Dendritic cell treated with granulocyte-macrophage colony-stimulating factor and Interleukin-4, amounts not matched to agents 40 ng/mL and 50 ng/mL, for 4 days (primary cell): ENCODE data around the gene ZBTB16.

Experiments
- H3K27ac Mint-ChIP-seq: one replicate; pipeline ENCODE4 v1.8.0; 2022; ENCODE audit warnings: mild to moderate bottlenecking, mixed read lengths
- H3K27me3 Mint-ChIP-seq: one replicate; pipeline ENCODE4 v1.8.0; 2022; ENCODE audit warnings: mild to moderate bottlenecking, mixed read lengths
- H3K36me3 Mint-ChIP-seq: one replicate; pipeline ENCODE4 v1.8.0; 2022; ENCODE audit warnings: low read depth, mixed read lengths
- H3K4me1 Mint-ChIP-seq: one replicate; pipeline ENCODE4 v1.8.0; 2022; ENCODE audit warnings: low read depth, mixed read lengths
- H3K4me3 Mint-ChIP-seq: one replicate; pipeline ENCODE4 v1.8.0; 2022; ENCODE audit warnings: mild to moderate bottlenecking, moderate library complexity, mixed read lengths
- H3K9me3 Mint-ChIP-seq: one replicate; pipeline ENCODE4 v1.8.0; 2022; ENCODE audit warnings: mixed read lengths
- intact Hi-C: fragments of 100-400 bp; cut with micrococcal nuclease; formaldehyde crosslinking; loops from one replicate; pipeline ENCODE4 v1.15.0; 2022

Gene ZBTB16

GRCh38 chr11:114170226-114170625 is 110.7 kb downstream of the ZBTB16 start:
- Mint-ChIP-seq H3K4me1 (peaks cover 27% of the 10 kb centered on the region), H3K9me3 (no peaks in the 10 kb centered on the region), H3K4me3 (no peak overlapping the region), H3K27ac (no peak overlapping the region), H3K36me3 (no peaks in the 10 kb centered on the region), H3K27me3 (peaks cover 7% of the 10 kb centered on the region)
- intact Hi-C loops: no loop called here

DNA sequence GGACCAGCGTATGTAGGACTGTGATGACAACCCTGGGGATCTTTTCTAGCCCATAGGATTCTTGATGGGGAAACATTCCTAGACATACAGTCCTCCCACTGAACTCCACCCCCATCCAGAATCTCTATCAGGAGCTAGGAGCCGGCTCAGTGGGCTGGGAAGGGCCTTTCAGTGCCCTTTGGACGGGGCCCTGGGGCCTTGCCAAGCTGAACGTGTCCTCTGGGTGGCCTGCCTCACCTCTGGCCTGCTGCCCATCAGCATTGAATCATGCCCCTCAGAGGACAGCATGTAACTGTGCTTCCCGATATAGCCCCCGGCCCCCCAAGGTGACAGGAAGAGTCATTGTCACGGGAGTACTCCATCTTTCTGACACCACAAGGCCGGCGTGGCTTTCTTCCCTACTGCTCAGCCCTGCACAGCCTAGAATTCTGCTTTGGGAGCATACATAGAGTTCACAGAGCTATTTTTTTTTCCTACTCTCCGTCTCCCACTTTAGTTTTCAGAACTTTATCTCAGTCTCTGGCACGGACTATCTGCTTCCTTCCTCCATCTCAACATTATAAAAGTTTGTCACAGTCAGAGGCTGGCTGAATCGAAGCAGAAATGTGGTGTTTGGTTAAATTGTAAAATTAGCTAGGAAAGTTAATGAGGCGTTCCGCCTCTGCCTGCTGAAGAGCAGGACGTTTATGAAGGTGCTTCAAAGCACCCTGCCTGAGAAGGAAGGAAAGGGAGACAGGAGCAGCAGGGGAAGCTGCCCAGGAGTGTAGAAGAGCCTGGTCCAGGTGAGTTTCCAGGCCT is 111.9 kb downstream of the ZBTB16 start:
- Mint-ChIP-seq H3K27ac (no peak overlapping the region), H3K36me3 (no peaks in the 10 kb centered on the region), H3K4me3 (no peak overlapping the region), H3K9me3 (no peaks in the 10 kb centered on the region), H3K27me3 (peaks cover 7% of the 10 kb centered on the region), H3K4me1 (peaks cover 27% of the 10 kb centered on the region)
- intact Hi-C loops: no loop called here

- H3K4me1 Mint-ChIP-seq: peaks cover 22% of the 10 kb centered on the region
- no peaks in the 10 kb centered on the region for H3K36me3 Mint-ChIP-seq
- H3K27ac Mint-ChIP-seq: no peak overlapping the region
- no peak overlapping the region for H3K4me3 Mint-ChIP-seq
- H3K27me3 Mint-ChIP-seq: peaks cover 7% of the 10 kb centered on the region
- H3K9me3 Mint-ChIP-seq: no peaks in the 10 kb centered on the region
- intact Hi-C loops: no loop called here
These were observed 112.7 kb downstream of the ZBTB16 start for GRCh38 chr11:114172055-114172861.

- Mint-ChIP-seq H3K27ac (no peak overlapping the region), H3K4me1 (peaks cover 16% of the 10 kb centered on the region), H3K27me3 (peaks cover 6% of the 10 kb centered on the region), H3K4me3 (no peak overlapping the region), H3K9me3 (no peaks in the 10 kb centered on the region), H3K36me3 (no peaks in the 10 kb centered on the region)
- intact Hi-C loops: no loop called here
These were observed 113.4 kb downstream of the ZBTB16 start for GRCh38 chr11:114172871-114173444.

DNA sequence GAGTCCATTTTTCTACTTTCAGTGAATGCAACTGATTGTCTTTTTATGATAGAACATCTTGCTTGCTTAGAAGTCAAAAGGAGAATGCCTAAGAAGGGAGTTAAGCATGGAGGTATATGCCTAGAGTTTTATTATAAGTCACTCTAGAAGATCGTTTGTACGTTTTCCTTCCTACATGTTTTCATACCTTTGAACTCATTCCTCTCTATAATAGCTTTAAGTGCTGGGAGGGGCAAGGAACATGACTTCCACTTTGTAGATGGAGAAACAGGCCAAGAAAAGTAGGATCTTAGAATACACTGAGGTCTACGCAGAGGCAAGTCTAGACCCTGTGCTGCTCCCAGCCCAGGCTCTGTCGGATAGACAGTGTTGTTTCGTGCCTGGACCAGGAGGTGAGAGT is 114.3 kb downstream of the ZBTB16 start:
- intact Hi-C loops: no loop called here
- no peak overlapping the region for H3K4me3 Mint-ChIP-seq
- H3K27me3 Mint-ChIP-seq: peaks cover 4% of the 10 kb centered on the region
- no peak overlapping the region for H3K27ac Mint-ChIP-seq
- H3K9me3 Mint-ChIP-seq: no peaks in the 10 kb centered on the region
- H3K36me3 Mint-ChIP-seq: no peaks in the 10 kb centered on the region
- peaks cover 13% of the 10 kb centered on the region for H3K4me1 Mint-ChIP-seq

GRCh38 chr11:114174712-114175495 is 115.4 kb downstream of the ZBTB16 start:
- Mint-ChIP-seq H3K36me3 (no peaks in the 10 kb centered on the region), H3K4me3 (no peak overlapping the region), H3K27ac (no peak overlapping the region), H3K27me3 (no peaks in the 10 kb centered on the region), H3K4me1 (peaks cover 16% of the 10 kb centered on the region), H3K9me3 (no peaks in the 10 kb centered on the region)
- intact Hi-C loops: no loop called here

DNA sequence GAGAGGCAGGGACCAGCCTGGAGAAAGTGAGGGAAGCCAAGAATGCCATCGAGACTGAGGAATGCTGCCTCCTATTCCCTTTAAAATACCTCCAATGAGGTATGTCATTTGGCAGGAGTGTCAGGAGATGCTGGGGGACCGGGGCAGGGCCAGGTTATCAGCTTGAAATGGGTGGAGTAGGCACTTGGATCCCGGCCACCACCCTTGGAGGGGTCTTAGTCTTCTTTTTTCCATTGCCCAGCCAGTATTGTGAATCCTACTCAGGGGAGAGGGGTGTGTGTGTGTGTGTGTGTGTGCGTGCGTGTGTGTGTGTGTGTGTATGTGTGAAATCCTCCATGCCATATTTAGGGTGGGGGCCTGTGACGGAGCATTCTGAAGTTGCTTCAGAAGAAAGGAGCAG is 116.2 kb downstream of the ZBTB16 start:
- H3K36me3 Mint-ChIP-seq: no peaks in the 10 kb centered on the region
- H3K4me1 Mint-ChIP-seq: peaks cover 22% of the 10 kb centered on the region
- H3K4me3 Mint-ChIP-seq: no peak overlapping the region
- no peak overlapping the region for H3K27ac Mint-ChIP-seq
- no peaks in the 10 kb centered on the region for H3K27me3 Mint-ChIP-seq
- intact Hi-C loops: no loop called here
- H3K9me3 Mint-ChIP-seq: no peaks in the 10 kb centered on the region

- Mint-ChIP-seq H3K4me1 (peaks cover 22% of the 10 kb centered on the region), H3K27me3 (no peaks in the 10 kb centered on the region), H3K9me3 (no peaks in the 10 kb centered on the region), H3K4me3 (no peak overlapping the region), H3K27ac (no peak overlapping the region), H3K36me3 (no peaks in the 10 kb centered on the region)
- intact Hi-C loops: no loop called here
These were observed 116.8 kb downstream of the ZBTB16 start for GRCh38 chr11:114176321-114176720.

- peaks cover 22% of the 10 kb centered on the region for H3K4me1 Mint-ChIP-seq
- no peaks in the 10 kb centered on the region for H3K36me3 Mint-ChIP-seq
- intact Hi-C loops: no loop called here
- no peaks in the 10 kb centered on the region for H3K9me3 Mint-ChIP-seq
- no peak overlapping the region for H3K4me3 Mint-ChIP-seq
- H3K27me3 Mint-ChIP-seq: no peaks in the 10 kb centered on the region
- no peak overlapping the region for H3K27ac Mint-ChIP-seq
These were observed 119.1 kb downstream of the ZBTB16 start for GRCh38 chr11:114178656-114179055.

DNA sequence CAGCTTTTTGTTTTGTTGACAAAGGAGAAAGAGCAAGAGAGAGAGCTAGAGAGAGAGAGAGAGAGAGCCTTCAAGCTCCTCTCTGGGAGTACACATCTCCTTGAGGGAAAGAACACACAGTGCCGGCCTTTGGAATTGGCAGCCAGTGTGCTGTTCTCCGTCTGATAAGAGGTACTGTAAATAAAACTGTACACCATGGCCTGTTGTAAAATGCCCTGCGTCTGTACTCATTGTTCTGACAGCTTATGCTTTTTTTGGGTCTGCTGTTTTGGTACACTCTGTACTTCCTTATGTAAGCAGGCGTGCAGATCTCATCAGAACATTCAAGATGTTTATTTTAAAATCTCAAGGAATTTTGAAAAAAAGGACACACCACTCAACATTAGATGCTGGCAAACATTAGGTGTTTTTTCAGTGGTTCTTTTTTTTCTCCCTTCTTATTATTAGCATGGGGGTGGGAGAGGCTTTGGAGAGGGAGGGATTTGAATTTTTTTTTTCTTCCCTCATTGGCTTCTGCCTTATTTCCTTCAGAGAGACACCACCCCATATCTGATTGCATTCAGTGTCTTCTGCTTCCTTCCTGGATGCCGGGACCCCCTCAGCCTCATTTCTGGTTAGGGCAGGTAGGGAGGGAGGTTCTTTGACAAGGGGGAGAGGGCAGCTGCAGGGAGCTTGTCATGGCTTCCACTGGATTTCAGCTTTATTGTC is 119.9 kb downstream of the ZBTB16 start:
- H3K9me3 Mint-ChIP-seq: no peaks in the 10 kb centered on the region
- H3K4me3 Mint-ChIP-seq: no peak overlapping the region
- intact Hi-C loops: no loop called here
- no peaks in the 10 kb centered on the region for H3K27me3 Mint-ChIP-seq
- no peak overlapping the region for H3K27ac Mint-ChIP-seq
- H3K36me3 Mint-ChIP-seq: no peaks in the 10 kb centered on the region
- H3K4me1 Mint-ChIP-seq: peaks cover 22% of the 10 kb centered on the region

DNA sequence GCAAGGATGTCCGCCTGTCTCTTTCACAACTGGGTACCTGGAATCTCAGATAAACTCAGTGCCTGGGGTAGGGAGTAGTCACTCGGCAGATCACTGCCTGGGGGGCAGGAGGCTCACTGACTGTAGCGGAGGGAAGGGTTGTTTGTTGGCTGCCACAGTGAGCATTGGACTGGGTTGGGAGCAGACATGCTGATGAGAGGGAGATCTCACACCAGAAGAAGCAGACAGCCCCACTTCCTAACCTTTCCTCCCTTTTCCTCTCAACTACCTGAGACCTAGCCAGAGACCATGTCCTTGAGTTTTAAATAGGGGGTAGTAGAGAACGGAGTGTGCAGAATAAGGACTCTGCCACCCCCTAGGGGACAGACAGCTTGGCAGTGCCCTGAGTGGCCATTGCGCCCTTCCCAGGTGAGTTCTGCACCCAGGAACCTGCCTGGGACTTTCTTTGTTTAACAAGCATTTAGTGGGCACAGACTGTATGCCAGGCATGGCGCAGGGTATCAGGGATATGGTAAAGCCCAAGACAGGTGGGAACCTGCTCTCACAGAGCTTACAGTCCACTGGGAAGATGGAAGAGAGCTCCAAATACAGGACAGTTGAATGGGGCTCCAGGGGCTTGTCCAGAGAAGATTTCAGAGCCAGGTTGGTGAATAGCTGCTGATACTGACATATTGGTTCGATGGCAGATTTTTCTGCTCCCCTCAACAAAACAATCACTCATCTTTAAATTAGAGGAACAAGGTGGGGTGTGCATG is 121.0 kb downstream of the ZBTB16 start:
- H3K9me3 Mint-ChIP-seq: no peaks in the 10 kb centered on the region
- H3K27me3 Mint-ChIP-seq: no peaks in the 10 kb centered on the region
- H3K4me1 Mint-ChIP-seq: peaks cover 22% of the 10 kb centered on the region
- H3K27ac Mint-ChIP-seq: no peak overlapping the region
- H3K36me3 Mint-ChIP-seq: no peaks in the 10 kb centered on the region
- intact Hi-C loops: loop anchor here (5.0 kb wide), 1 partner anchor 143 kb away; no protein-coding TSS in a partner anchor
- H3K4me3 Mint-ChIP-seq: no peak overlapping the region

DNA sequence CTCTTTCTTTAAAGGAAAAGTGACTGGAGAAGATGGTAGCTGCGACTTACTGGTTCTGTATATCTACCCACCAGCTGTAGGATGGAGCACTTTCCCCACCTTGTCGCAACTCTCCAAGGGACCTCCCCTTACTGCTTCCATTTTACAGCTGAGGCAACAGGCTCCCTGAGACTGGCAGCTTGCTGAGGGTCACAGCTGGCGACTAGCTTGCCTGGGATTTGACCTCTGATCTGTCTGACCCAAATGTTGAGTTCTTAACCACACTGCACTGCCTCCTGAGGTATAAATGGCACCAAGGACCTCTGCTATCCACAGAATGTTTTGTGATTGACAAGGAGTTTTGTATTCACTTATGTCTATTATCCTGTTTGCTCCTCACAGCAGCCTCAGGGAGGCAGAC is 121.7 kb downstream of the ZBTB16 start:
- no peaks in the 10 kb centered on the region for H3K9me3 Mint-ChIP-seq
- no peaks in the 10 kb centered on the region for H3K27me3 Mint-ChIP-seq
- H3K4me1 Mint-ChIP-seq: peaks cover 22% of the 10 kb centered on the region
- intact Hi-C loops: loop anchor here (5.0 kb wide), 1 partner anchor 144 kb away; no protein-coding TSS in a partner anchor
- no peak overlapping the region for H3K4me3 Mint-ChIP-seq
- no peak overlapping the region for H3K27ac Mint-ChIP-seq
- no peaks in the 10 kb centered on the region for H3K36me3 Mint-ChIP-seq
